Measurements from ENCODE around the gene PRSS8.

DNA sequence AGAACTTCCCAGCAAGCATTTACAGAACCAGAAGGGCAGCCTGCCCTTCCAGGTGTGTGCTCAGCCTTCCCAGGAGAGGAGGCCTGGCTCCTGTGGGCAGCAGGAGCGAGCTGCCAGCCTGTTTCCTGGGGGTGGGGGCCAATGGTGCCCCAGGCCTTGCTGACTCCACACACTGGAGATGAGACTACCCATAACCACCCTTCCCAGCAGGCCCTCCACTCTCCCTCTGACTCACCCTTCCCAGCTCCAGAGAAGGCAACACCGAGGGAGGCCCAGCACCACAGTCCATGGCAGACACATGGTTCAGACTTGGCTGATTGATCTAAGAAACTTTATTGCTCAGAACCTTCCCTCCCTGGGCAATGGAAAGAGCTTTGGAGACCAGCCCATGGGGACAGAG, 45.0 kb downstream of the PRSS8 start:
- TF ChIP-seq TARDBP (IDR thresholded peaks at IDR 0.05), result no peak
- no peak for TF ChIP-seq FOXK2 (IDR thresholded peaks at IDR 0.05)
- TF ChIP-seq HDGF (IDR thresholded peaks at IDR 0.05; ENCODE audit: borderline replicate concordance), result no peak
- TF ChIP-seq FOXM1 (IDR thresholded peaks at IDR 0.05; ENCODE audit: borderline replicate concordance), result no peak
- no peak for TF ChIP-seq BHLHE40 (IDR thresholded peaks at IDR 0.05; ENCODE audit: borderline replicate concordance)
- no peak for TF ChIP-seq SP1 (IDR thresholded peaks at IDR 0.05)
